HEK293 (cell line): ENCODE data around the gene PEPD.

Experiments
- CTCF ChIA-PET: fragments of 350-600 bp; formaldehyde crosslinking; extraction: SDS; loops from one replicate; lab custom pipeline; 2021; ENCODE audit warnings: antibody characterized with exemption; lab: Yijun Ruan, JAX
- POLR2A ChIA-PET: fragments of 300-600 bp; formaldehyde crosslinking; extraction: SDS; loops from one replicate; lab custom pipeline; 2020; ENCODE audit warnings: antibody characterized with exemption, inconsistent platforms; lab: Yijun Ruan, JAX
- H3K27ac ChIP-seq: fragments of 200-500 bp; sonication (Bioruptor generic); 2 replicates; pipeline ENCODE4 v1.5.1; 2014; ENCODE audit warnings: low read depth, low read length, control low read depth, inconsistent platforms; ENCODE audit errors: extremely low read depth
- H3K36me3 ChIP-seq, 2 experiments: fragments of 200-500 bp in 1 of 2; sonication (Bioruptor generic) in 1 of 2; 1 replicate in 1 of 2; 2 replicates in 1 of 2; pipeline ENCODE4 v1.5.1; 2014 to 2017; ENCODE audit warnings: inconsistent platforms in 2 of 2, low read length in 2 of 2; ENCODE audit not compliant: control insufficient read depth in 2 of 2, insufficient read depth in 1 of 2
- H3K4me1 ChIP-seq: fragments of 200-500 bp; sonication (Bioruptor generic); 2 replicates; pipeline ENCODE4 v1.5.1; 2014; ENCODE audit warnings: mild to moderate bottlenecking, low read length, inconsistent platforms; ENCODE audit not compliant: control insufficient read depth, insufficient read depth
- H3K4me3 ChIP-seq: 2 replicates; pipeline ENCODE4 v1.5.1; 2011; ENCODE audit warnings: low read depth, mild to moderate bottlenecking, control low read depth, low read length, moderate library complexity
- H3K9me3 ChIP-seq: fragments of 200-500 bp; sonication (Bioruptor generic); 2 replicates; pipeline ENCODE4 v1.5.1; 2014; ENCODE audit warnings: low read depth, low read length, inconsistent platforms; ENCODE audit not compliant: control insufficient read depth, insufficient read depth
- CTCF ChIP-seq: fragments of 450-650 bp; formaldehyde crosslinking; IDR thresholded peaks from 2 replicates; pipeline ENCODE4 v1.5.1; 2016; ENCODE audit warnings: missing biosample characterization, missing genetic modification characterization
- GFI1B ChIP-seq: fragments of 450-650 bp; formaldehyde crosslinking; IDR thresholded peaks from 2 replicates; pipeline ENCODE4 v1.5.1; 2016; ENCODE audit warnings: missing biosample characterization, missing genetic modification characterization
- GLIS1 ChIP-seq: fragments of 450-650 bp; formaldehyde crosslinking; IDR thresholded peaks from 2 replicates; pipeline ENCODE4 v1.5.1; 2016; ENCODE audit warnings: missing biosample characterization, missing genetic modification characterization
- PATZ1 ChIP-seq: fragments of 450-650 bp; formaldehyde crosslinking; IDR thresholded peaks from 2 replicates; pipeline ENCODE4 v1.5.1; 2016; ENCODE audit warnings: missing biosample characterization, missing genetic modification characterization
- SP7 ChIP-seq: fragments of 450-650 bp; formaldehyde crosslinking; IDR thresholded peaks from 2 replicates; pipeline ENCODE4 v1.5.1; 2016; ENCODE audit warnings: missing biosample characterization, missing genetic modification characterization
- YY2 ChIP-seq: fragments of 450-650 bp; formaldehyde crosslinking; IDR thresholded peaks from 2 replicates; pipeline ENCODE4 v1.5.1; 2016; ENCODE audit warnings: missing biosample characterization, missing genetic modification characterization
- ZBTB17 ChIP-seq: fragments of 450-650 bp; formaldehyde crosslinking; IDR thresholded peaks from 2 replicates; pipeline ENCODE4 v1.5.1; 2016; ENCODE audit warnings: missing biosample characterization, missing genetic modification characterization
- ZBTB20 ChIP-seq: fragments of 450-650 bp; formaldehyde crosslinking; IDR thresholded peaks from 2 replicates; pipeline ENCODE4 v1.5.1; 2016; ENCODE audit warnings: missing biosample characterization, missing genetic modification characterization
- ZBTB8A ChIP-seq: fragments of 450-650 bp; formaldehyde crosslinking; IDR thresholded peaks from 2 replicates; pipeline ENCODE4 v1.5.1; 2016; ENCODE audit warnings: missing biosample characterization, missing genetic modification characterization
- ZFP69B ChIP-seq: fragments of 450-650 bp; formaldehyde crosslinking; IDR thresholded peaks from 2 replicates; pipeline ENCODE4 v1.5.1; 2016; ENCODE audit warnings: missing biosample characterization, missing genetic modification characterization
- ZIC2 ChIP-seq: fragments of 450-650 bp; formaldehyde crosslinking; IDR thresholded peaks from 2 replicates; pipeline ENCODE4 v1.5.1; 2016; ENCODE audit warnings: missing biosample characterization, missing genetic modification characterization
- ZNF449 ChIP-seq: fragments of 450-650 bp; formaldehyde crosslinking; IDR thresholded peaks from 2 replicates; pipeline ENCODE4 v1.5.1; 2017; ENCODE audit warnings: missing biosample characterization, mild to moderate bottlenecking, missing genetic modification characterization, moderate library complexity
- ZNF571 ChIP-seq: fragments of 450-650 bp; formaldehyde crosslinking; IDR thresholded peaks from 2 replicates; pipeline ENCODE4 v1.5.0; 2017; ENCODE audit warnings: missing biosample characterization, missing genetic modification characterization
- ZNF600 ChIP-seq: fragments of 450-650 bp; formaldehyde crosslinking; IDR thresholded peaks from 2 replicates; pipeline ENCODE4 v1.5.1; 2016; ENCODE audit warnings: missing biosample characterization, missing genetic modification characterization
- ZNF660 ChIP-seq: fragments of 450-650 bp; IDR thresholded peaks from 2 replicates; pipeline ENCODE4 v1.5.1; 2018; ENCODE audit warnings: missing biosample characterization, mild to moderate bottlenecking, missing genetic modification characterization
- ZNF692 ChIP-seq: fragments of 450-650 bp; formaldehyde crosslinking; IDR thresholded peaks from 2 replicates; pipeline ENCODE4 v1.5.1; 2016; ENCODE audit warnings: missing biosample characterization, missing genetic modification characterization
- ZNF701 ChIP-seq: fragments of 450-650 bp; formaldehyde crosslinking; IDR thresholded peaks from 2 replicates; pipeline ENCODE4 v1.5.1; 2016; ENCODE audit warnings: missing biosample characterization, missing genetic modification characterization
- ZXDB ChIP-seq: fragments of 450-650 bp; formaldehyde crosslinking; IDR thresholded peaks from 2 replicates; pipeline ENCODE4 v1.5.1; 2016; ENCODE audit warnings: missing biosample characterization, missing genetic modification characterization

Gene PEPD

GRCh38 chr19:33398361-33399060 lies 123.1 kb downstream of the PEPD start (continued):
- TF ChIP-seq YY2 (tag by site-specific recombination) (no peak), ZNF600 (tag by site-specific recombination) (no peak)

- no peaks in the 10 kb centered on the region for H3K36me3 ChIP-seq
- H3K9me3 ChIP-seq: no peaks in the 10 kb centered on the region
- CTCF ChIA-PET: interaction anchor here (0.5 to 5.3 kb wide), 30 partner anchors 10 to 1313 kb away, joined by 3 to 41 read pairs (median 4); partner anchors contain the start of gene CEBPG
- no peak overlapping the region for H3K4me3 ChIP-seq
- H3K27ac ChIP-seq: no peak overlapping the region
- TF ChIP-seq GFI1B: no peak
- no peak for TF ChIP-seq ZNF660 (tag by site-specific recombination)
- TF ChIP-seq PATZ1 (tag by site-specific recombination): peak; percentile 71
- peak; percentile 98 for TF ChIP-seq ZFP69B (tag by site-specific recombination)
- peak; percentile 59 for TF ChIP-seq ZBTB17
- peak; percentile 86 for TF ChIP-seq CTCF (tag by site-specific recombination)
- TF ChIP-seq ZBTB20: peak; percentile 30; the same call in 1 of the 2 replicates
- TF ChIP-seq GLIS1 (tag by site-specific recombination): peak; percentile 42; the same call in 1 of the 2 replicates
- peak; percentile 98 for TF ChIP-seq ZNF692 (tag by site-specific recombination)
- TF ChIP-seq ZNF571 (tag by site-specific recombination): no peak
- TF ChIP-seq ZIC2 (tag by site-specific recombination): peak; percentile 38
- peak; percentile 76; the same call in 1 of the 2 replicates for TF ChIP-seq ZBTB8A
- no peak for TF ChIP-seq ZNF701 (tag by site-specific recombination)
- TF ChIP-seq ZNF449 (tag by site-specific recombination): no peak
- TF ChIP-seq ZNF600 (tag by site-specific recombination): 0 out of 2 replicates have a peak, but pooled peaks have one; percentile 16
- TF ChIP-seq SP7 (tag by site-specific recombination): no peak
- TF ChIP-seq ZXDB (tag by site-specific recombination): no peak
- no peaks in the 10 kb centered on the region for H3K4me1 ChIP-seq
- POLR2A ChIA-PET: interaction anchor here (0.8 to 2.7 kb wide), 4 partner anchors 10 to 124 kb away, joined by 3 to 17 read pairs (median 3); partner anchors contain the start of genes CEBPG and PEPD
Observed at GRCh38 chr19:33397536-33398360, 123.8 kb downstream of the PEPD start.
